Cortex of kidney (tissue), 1 donor: ENCODE measurements around the gene PARD3.

ENCODE experiments used
- DNase-seq: peaks from one replicate; lab custom pipeline; 2025; lab: John Stamatoyannopoulos, UW

The PARD3 gene

DNA sequence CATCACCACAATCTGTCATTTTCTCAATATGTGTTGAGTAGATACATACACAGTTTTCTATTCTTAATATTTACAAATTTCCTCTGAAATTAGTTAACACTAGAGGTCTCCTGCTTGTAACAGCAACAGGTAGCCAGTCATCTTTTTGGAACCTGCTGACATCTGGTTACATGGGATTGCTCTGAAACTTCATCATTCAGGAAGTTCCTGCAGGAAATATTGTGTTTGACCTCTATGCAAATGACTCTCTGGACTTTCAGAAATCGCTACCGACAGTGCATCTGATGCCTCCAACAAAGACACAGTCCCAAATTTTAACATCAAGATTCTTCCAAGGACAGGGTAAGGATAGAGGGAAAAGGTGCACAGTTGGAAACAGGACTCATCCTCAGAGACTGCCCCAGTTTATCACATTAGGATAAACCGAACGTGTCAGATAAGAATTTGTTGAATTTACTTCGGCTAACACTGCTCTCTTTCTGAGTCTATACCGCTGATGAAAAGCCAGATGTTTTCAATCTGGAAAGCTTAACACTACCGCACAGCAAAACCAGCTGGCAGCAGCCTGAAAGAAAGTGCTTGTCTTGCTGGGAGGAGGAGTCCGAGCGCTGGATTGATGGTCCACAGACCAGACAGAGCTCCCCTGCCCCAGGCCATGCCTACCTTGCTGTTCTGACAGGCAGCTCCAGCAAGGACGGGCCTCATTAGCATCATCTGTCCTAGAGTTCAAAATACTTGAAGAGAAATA is 633.4 kb downstream of the PARD3 start:
- DNase-seq: no peak

DNA sequence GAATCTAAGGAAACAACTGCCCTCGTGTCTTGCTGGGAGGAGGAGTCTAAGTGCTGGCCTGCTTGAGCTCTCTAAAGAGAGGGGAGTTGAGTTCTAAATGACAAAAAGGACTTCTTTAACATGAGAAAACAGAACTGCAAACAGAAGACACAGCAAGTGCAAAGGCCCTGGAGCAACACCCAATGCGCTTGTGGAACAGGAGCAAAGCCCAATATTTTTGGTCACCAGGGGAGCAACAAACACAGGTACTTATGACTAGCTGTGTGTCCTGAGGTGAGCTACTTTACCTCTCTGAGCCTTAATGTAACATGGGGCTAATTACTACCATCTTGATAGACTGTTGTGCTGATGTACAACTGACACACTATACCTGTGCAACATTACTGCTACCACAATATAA is 634.3 kb downstream of the PARD3 start:
- no peak for DNase-seq

DNA sequence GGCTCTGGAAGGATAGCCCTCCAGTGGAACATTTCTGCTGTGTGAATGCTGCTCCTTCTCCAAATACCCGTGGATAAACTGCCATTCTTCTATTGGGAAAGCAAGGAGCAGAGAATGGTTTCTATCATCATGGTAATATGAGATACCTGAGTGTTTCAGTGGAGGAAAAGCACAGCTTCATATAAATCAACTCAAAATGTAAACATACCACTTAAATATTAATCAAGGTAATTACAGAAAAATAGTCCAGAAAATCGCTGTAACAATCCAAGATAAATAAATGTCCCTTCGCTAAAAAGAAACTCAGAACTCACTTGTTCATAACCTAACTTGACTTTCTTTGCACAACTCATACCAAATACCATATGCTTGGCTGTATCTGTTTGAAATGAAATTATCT is 635.8 kb downstream of the PARD3 start:
- no peak for DNase-seq

DNA sequence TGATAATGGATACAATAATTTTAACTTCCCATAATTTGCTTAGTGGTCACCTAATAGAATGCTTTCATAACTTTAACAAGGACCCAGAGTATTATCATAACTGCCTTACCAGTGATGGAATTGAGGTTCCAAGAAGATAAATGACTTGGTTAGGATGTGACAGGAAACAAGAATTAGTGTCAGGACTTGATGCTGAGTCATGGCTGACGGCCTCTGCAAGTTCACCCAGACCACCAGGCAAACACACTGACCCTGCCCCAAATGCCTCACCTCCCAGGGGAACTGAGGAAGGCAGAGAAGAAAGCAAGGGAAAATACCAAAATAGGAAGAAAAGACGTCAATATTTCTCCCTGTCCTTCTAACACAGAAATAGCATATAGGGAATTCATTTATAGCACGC is 636.3 kb downstream of the PARD3 start:
- no peak for DNase-seq

DNA sequence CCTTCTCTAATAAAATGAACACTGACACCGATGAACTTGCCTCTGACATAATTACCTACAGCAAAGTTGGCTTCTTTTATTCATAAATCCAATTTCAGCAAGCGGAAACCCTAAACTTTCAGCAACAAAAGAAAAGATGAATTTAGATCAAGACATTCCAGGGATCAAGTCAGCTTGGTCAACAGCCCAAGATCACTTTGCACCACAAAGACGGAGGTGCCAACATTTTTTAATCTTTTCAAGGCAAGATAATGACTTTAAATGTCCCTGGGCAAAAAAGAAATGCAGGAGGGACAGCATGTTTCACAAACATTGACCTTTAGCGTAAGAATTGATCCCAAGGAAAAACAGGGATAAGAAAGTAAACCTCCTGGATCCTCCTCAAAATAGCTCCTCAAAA is 636.9 kb downstream of the PARD3 start:
- no peak for DNase-seq

DNA sequence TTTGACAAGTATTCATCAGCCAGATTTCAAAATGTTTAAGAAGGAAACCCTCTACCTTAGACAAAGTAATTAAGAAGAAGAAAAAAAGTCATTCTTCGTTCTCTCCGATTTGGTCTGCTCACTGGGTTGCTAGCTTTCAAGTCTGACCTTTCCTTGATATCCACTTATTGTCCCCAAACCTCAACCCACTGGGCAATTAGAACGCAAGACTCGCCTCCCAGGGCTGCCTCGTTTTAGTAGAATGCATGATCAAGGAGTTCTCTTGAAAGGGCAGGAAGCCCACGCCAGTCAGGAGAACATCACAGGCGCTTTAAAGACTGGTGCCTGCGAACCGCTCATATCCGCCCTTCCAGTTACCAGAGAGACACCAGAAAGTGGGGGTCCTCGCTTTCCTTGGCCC is 637.7 kb downstream of the PARD3 start:
- DNase-seq: no peak

DNA sequence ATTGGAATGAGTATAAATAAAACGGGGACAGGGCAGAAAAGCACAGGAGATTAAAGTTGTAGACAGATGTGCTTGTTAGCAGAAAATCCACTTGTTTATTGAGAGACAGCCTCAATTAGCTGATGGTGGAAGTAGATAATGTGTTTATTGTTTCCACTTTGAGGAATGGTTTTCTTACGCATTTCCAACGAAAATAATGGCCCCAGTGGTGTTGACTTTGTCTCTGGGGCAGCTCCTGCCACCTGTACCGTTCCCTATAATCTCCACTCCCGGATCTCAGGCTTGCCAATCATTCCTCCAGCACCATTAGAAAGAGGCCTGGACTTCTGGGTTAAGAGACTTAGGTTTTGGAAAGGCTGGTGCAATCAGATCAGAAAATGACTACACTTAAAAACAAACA is 638.7 kb downstream of the PARD3 start:
- DNase-seq: no peak

DNA sequence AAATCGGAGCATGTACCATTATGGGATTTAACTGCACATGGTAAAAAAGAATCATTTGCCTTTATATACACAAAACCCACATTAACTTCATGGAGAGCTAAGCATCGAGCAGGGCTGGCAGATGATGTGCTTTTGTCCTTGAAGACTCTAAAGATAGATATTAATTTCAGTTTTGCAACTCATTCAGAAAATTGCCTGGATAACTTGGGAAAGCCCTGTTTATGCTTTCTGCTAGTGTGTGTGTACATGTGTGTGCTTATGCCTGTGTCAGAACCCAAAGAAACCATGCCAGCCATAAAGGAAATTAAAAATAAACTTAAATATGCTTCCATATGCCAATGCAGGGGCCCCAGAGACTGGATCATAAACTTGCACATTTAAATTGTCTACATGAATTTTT is 640.0 kb downstream of the PARD3 start:
- no peak for DNase-seq

DNA sequence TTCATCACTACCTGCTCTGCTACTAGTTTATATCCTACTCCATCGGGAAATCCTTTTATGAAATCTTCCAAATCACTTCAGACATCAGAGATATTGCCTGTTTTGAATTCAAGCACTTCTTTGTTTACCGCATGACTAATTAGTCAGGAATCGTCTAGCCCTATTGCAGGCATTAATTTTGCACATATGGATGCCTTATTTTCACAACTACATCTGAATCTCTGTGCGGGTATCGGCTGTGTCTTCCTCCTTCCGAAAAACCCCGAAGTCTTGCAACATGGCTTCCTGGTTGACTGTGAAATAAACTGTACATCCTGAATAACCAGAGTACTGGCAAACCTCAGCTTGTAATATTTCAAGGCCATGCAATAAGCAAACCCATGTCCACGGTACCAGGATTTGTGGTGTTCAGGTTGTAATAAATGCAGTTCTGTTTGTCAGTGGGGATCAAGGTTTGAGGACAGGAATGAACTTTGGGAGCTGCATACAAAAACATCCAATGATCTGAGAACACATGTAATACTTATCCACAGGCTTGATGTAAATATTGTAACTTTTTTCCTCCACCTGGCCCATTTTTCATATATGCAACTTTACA is 642.1 kb downstream of the PARD3 start:
- no peak for DNase-seq

DNA sequence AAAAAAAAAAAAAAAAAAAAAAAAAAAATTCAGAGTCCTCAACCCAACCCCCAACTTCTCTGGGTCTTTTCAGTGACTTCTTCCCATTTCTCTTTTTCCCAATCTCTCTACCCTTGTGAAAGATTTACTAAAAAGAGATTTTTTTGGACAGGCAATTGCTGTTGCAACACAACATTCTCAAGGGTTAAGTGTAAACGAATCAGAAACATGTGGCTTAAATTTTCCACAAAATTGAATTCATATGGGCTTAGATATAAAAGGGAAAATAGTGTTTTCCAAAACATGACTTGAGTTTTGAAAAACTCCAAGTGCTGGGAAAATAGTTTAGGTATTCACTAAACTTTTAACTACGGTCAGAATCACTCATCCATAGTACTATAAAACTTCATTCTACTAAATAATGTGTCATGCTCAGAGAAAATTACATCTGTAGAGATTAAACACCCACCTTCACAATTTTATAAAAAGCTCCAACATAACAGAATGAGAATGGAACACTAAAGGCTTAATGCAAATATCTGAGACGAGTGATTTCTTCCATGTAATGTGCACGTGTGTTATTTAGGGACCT is 643.1 kb downstream of the PARD3 start:
- no peak for DNase-seq

DNA sequence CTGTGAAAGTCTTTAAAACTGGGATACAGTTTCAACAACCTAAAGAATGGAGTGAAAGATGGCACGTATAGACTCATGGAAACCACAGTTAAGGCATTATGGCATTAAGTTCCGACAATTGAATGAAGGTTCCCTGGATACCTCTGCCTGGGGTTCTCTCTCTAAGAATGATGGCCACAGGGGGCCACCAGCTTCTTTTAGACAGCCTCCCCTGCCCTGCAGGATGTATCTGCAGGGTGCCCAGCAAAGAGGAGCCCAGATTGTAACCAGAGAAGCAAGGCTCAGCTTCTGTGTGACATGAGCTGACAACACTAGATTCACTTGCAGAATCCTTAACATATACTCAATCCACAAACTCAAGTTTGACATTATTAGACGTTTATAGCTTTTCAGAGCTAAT is 645.4 kb downstream of the PARD3 start:
- DNase-seq: no peak

DNA sequence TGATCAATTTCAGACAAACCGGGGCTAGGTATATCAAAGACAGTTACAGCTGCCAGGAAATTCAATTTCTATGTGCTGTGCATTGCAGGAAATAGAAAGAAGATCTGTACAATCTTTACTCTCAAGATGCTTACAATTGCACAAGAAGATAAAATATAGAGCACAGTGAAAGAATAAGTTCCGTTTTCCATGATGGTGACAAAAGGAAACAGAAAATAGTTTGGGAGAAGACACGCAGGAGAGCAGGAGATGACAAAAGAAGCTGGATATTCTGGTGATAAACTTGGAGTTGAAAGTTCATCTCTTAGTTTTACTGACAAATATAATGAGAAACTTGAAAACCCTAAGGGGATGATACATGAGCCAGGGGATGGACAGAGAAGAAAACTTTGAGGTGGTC is 646.0 kb downstream of the PARD3 start:
- DNase-seq: no peak

DNA sequence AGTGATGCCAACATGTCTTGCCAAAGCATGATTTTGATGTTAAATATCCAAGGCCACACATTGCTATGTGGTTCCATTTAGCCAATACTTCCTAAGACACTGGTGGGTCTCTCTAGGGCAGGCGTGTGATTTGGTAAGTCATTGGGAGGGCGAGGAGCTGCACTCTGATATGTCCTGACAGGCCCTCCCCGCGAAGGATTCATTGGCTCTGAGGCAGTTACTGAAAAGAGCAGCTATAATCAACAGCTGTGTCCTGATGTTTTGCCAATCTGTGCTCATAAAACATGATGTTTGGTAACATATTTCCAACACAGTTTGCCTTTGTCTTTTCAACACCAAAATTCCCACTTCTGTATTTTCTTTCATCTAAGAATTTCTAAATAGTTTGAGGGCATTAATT is 646.7 kb downstream of the PARD3 start:
- no peak for DNase-seq

DNA sequence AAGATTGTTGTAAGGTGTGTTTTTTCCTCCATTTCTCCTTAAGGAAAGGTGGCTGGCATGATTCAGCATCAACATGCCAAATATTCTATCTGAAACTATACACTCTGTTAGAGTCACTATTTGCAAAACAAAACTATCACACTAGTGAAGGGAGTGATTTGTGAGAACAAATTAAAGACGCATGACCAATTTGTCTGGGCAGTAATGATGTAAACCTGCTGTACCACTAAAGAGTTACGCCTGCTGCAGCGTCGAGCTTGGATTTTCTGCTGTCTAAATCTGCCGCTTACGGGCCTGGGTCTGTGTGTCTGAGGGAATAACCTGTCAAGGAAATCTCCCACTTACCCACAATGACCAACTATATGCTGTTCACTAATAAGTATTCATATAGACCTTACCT is 648.3 kb downstream of the PARD3 start:
- DNase-seq: no peak

DNA sequence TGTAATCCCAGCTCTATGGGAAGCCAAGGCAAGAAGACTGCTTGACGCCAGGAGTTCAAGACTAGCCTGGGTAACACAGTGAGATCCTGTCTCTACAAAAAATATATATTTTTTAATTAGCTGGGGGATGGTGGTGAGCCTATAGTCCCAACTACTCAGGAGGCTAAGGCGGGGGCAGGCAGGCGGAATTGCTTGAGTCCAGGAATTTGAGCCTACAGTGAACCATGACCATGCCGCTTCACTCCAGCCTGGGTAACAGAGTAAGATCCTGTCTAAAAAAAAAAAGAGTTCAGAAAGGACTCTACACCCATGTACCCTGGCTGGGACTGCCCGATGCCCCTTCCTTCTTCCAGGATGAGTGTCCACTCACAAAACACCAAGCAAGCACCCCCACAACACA is 648.7 kb downstream of the PARD3 start:
- DNase-seq: no peak

DNA sequence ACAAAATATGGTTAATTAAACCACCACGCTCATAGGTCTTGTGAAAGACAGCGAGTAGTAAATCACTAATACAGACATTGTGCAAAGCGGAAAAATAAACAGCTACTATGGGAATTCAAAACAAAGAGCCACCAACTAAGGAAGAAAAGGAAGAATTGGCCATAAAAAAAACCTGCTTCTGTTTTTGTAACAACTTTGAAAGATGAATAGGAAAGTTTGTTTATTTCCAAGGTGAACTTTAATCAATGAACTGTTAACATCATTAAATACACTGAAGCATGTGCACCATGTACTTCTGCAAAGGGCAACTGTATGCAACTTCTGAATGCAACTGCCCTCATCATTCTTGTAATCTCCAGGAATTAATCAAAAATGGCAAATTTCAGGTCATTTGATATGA is 651.1 kb downstream of the PARD3 start:
- no peak for DNase-seq

DNA sequence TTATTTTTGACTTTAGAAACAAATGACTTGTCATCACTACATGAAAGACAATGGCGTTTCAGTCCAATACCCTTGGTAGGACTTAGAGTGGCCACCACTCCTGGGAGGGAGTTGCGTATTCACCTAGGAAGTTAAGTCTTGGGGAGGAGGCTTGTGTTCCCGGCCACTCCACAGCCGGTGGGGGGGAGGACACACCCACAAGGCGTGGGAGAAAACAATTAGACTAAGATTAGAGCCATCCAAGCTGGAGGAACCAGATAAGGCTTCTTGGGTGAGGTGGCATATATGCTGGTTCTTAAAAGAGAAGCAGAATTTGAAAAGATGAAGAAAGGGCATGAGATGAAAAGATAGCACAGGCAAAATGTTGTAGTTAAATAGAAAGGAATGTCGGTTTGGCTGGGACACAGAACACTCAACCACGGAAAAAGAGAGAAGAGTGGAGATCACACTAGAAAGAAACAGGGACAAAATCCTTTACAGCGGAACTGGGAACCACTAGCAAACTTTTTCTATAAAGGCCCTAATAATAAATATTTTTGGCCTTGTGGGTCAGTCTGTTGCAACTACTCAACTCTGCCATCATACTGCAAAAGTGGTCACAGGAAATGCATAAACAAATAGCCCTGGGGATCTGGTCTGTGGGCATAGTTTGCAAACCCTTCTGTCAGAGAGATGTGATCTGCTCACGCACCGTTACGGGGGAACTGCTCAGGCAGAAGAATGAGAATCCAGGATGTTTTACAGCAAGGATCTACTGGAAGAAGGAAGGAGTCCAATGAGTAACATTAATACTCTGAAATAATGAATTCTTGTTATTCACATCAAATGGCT is 651.8 kb downstream of the PARD3 start:
- no peak for DNase-seq

DNA sequence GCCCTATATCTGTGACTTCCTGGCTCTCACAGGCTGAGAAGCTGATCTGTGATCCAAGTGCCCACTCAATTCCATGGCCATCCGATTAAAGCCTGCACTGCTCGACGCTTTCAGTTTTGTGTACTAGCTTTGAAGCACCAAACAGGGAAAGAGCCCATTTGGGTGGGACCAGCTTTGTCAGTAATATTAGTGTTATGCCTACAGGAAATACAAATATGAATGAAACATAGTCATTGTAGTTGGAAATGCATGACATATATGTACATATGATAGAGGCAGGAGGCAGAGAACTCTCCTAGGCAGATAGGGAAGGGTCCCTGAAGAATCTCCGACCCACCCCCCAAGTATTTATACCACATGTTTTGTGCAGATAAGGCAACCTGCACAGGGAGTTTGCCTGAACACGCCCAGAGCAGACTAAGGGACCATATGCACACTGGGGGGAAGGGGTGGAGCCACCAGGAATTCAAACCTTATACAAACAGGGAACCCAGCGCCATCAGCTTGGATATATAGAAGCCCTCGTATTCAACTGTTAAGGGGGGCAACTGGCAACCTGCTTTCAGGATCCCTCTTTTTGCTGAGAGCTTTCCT is 653.2 kb downstream of the PARD3 start:
- no peak for DNase-seq

DNA sequence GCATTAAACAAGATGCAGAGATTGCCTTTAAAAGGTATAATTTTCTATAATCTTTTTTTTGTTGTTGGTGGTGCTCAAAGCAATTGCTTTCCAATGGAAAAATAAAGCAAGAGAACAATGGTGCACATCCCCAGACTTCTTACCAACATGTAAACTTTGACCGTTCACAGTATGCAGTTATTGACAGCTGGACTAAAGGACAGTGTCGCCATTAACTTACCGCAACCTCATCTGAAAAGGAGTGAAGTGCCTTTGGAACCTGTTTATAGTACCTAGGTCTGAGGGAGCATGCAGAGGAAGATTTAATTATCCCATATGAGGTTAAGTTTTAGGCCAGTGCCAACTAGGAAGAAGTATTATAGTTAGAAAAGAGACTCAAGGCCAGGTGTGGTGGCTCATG is 654.5 kb downstream of the PARD3 start:
- no peak for DNase-seq

DNA sequence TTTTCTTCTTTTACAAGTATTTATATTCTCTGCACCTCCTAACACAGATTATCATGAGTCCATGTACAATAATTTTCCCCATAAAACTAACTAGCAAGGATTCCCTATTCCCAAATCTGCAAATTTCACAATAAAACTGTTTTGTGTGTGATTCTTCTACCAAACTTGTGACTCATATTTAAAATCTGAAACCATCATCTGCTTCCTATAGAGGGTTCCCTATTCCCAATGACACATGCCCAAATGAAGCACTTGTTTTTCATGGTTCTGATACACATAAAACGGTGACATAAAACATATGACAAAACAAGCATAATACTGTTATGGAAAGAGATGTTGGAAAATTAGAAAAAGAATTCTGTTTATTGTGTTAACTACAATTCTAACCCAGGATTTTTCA is 657.6 kb downstream of the PARD3 start:
- DNase-seq: no peak

DNA sequence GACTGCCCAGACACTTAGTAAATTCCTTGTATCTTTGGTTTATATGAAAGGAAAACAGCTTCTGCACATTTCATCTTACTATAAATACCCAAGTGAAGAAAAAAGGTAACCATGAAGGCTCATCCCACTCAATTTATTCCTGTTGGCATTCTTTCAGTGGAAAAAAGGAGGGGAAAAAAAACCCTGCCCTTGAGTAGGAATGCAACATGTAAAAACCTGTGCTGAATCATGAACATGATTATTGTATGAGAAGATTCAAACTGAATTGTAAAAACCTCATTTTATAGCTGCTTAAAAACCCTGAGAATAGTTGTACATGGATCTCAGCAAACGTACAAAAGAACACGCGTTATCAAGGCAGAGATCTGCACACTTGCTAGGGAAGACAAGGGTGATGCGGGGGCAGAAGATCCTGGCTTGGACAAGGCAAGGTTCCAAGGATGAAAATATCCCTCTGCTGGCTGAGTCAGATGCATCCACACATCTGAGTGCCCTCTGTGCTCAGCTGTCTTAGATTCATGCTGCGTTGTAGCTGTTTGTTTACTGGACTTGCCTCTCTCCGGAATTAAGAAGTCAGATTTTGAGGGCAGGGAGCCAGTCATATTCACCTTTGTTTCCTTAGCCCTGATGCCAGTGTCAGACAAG is 658.2 kb downstream of the PARD3 start:
- no peak for DNase-seq

DNA sequence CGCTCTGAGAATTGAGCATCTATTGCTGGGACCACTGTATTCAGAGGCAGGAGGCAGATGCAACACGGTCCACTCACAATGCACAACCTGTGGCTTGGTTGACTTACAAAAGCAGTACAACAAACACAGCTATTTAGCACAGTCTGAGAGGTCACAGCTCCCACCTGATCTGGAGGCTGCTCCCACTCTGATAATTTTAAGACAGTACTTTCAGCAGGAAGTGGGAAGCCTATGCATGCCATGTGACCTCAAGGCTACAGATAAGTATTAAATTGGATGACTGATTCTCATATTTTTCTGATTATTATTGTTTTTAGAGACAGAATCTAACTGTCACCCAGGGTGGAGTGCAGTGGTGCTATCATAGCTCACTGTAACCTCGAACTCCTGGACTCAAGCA is 659.3 kb downstream of the PARD3 start:
- DNase-seq: no peak
